ENCODE results near the gene SUPT6H.

DNA sequence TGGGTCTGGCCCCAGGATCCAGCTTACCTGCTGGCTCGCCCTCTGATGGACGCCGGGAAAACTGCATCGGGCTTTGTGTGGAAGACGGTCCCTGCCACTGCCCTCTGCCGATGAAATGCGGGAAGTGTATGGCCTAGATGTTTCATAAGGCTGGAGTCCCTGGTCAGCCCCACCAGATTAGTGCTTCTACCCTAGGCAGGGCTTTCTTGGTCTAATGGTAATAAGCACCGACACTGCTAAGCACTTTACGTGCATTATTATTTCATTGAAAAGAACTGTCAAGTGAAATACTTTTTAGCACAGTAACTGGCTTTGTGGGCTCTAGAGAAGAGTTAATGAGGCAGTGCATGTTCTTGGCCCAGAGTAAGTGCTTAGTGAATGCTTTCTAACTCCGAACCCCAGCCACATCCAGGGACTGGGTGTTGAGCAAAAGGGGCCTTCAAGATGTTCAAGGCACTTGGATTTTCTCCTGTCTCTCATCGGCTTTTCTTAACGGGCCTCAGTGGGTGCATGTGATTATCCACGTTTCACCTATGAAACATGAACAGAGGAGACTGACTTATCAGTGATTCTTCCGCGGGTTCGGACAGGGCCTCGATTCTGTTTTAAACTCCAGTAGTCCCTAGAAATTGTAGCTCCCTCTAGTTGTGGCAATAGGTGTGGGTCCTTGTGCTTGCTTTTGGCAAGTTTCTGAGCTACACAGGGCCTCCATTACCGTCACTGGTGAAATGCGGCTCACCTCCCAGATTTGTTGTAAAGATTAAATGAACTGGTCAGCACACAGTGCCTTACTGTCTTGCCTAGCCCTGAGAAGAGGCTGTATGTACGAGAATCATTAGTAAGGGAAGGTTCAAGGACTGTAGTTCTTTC is 88.4 kb downstream of the SUPT6H start:
- TF ChIP-seq, protein P1, sequence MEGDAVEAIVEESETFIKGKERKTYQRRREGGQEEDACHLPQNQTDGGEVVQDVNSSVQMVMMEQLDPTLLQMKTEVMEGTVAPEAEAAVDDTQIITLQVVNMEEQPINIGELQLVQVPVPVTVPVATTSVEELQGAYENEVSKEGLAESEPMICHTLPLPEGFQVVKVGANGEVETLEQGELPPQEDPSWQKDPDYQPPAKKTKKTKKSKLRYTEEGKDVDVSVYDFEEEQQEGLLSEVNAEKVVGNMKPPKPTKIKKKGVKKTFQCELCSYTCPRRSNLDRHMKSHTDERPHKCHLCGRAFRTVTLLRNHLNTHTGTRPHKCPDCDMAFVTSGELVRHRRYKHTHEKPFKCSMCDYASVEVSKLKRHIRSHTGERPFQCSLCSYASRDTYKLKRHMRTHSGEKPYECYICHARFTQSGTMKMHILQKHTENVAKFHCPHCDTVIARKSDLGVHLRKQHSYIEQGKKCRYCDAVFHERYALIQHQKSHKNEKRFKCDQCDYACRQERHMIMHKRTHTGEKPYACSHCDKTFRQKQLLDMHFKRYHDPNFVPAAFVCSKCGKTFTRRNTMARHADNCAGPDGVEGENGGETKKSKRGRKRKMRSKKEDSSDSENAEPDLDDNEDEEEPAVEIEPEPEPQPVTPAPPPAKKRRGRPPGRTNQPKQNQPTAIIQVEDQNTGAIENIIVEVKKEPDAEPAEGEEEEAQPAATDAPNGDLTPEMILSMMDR (IDR thresholded peaks at IDR 0.05), result peak; percentile 13 to 99 (median 75)
- TF ChIP-seq POLR2A (IDR thresholded peaks at IDR 0.05), result no peak
